GM10266 (cell line): ENCODE data around the gene NRG3.

ENCODE experiments used
- DNase-seq: peaks from one replicate; pipeline ENCODE4 v3.0.0; 2012; ENCODE audit errors: extremely low spot score
- TF ChIP-seq, protein P1 (sequence below): IDR thresholded peaks from 2 replicates; pipeline ENCODE4 v1.5.1; 2012; ENCODE audit warnings: mild to moderate bottlenecking, low read depth; ENCODE audit not compliant: control insufficient read depth, insufficient read depth; ENCODE audit errors: missing control alignments

The NRG3 gene

DNA sequence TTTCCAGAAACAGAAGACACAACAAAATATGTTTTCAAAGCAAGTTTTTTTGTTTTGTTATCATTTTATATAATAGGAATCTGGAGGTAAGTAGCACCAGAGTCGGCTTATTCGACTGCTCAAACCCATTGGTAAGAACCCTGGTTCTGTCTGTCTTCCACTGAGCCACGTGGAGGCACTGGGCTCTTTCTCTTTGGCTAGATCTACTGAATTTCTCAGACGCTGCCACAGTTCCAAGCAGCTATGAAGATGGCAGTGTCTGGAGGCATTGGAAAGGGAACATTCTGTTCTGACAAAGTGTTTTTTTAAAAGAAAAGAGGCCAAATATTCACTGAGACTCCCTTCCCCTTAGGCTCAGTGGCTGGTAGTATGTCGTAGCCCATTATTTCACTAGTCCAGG is 338.8 kb downstream of the NRG3 start:
- DNase-seq: no peak
- TF ChIP-seq, protein P1, sequence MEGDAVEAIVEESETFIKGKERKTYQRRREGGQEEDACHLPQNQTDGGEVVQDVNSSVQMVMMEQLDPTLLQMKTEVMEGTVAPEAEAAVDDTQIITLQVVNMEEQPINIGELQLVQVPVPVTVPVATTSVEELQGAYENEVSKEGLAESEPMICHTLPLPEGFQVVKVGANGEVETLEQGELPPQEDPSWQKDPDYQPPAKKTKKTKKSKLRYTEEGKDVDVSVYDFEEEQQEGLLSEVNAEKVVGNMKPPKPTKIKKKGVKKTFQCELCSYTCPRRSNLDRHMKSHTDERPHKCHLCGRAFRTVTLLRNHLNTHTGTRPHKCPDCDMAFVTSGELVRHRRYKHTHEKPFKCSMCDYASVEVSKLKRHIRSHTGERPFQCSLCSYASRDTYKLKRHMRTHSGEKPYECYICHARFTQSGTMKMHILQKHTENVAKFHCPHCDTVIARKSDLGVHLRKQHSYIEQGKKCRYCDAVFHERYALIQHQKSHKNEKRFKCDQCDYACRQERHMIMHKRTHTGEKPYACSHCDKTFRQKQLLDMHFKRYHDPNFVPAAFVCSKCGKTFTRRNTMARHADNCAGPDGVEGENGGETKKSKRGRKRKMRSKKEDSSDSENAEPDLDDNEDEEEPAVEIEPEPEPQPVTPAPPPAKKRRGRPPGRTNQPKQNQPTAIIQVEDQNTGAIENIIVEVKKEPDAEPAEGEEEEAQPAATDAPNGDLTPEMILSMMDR: no peak

DNA sequence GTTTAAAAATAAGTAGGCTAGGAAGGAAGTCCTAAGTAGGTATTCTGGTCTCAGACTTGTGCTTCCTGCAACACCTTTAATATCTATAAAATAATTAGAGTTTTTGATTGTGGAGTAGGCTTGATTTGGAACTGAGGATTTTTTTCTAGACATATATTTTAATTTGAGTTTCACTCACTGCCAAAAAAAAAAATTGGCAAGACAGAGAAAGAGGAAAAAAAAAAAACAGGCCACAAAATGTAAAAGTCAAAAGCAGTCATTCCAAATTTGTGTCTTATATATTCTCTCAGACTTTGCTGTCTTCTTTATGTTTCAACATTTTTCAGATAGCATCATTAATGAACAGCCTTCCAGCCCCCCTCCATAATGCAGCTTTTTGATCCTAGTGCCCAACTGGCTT is 346.1 kb downstream of the NRG3 start:
- TF ChIP-seq, protein P1: no peak
- no peak for DNase-seq

DNA sequence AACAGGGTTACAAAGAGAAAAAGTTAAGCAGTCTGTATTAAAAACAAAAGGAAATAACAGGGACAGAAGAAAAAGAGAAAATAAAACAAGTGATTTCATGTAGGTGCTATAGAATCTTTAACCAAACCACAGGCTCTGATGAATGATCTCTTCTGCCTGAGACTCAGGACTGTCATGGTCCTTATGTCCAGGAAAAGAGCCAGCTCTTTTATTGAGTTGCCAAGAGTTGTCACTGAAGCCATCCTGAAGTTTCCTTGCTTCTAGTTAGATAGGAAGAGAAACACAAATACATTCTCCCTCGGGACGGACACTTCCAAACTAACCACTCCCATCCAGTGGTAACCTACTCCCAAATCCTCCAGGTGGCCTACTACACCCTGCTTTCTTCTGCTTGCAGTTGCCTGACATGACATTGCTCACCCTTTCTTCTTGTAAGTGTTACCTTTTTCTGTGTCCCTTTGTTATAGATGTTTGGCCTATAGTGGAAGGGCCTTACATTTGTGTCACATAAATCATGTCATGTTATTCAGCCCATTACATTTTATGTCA is 346.7 kb downstream of the NRG3 start:
- DNase-seq: peak; percentile 4
- TF ChIP-seq, protein P1: peak; percentile 13

DNA sequence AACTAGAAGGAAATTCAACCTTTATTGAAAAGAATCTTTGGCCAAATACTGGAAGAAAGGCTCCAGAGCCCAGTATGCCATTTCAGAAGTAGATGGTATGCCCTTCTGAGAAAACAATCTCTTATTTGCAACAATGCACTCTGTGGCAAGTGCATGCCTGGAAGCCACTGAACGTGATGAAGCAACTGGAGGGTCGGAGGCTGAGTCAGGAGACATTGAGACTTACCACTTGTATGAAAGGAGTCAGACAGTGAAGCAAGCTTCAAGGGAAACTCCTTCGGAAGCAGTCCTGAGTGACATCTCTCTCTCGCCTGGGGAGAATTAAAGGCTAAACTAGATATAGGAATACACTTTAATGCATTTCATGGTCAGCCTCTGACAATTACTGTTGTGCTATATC is 353.7 kb downstream of the NRG3 start:
- TF ChIP-seq, protein P1: no peak
- DNase-seq: no peak

DNA sequence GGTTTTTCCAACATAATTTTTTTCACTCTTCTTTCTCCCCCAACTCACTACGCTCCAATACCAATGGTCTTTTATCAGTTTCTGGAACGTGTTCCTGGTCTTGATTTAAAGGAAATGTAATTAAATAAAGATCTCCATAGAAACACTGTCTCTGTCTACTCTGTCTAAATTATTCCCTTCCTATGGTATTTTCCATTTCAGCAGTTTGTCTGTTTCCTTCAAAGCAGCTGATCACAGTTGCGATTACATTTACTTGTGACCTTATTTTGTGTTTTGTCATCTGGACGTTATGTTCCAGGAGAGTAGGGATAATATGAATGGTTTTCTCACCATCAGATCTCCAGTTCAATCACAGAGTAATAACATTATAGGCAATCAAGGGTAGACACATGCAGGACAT is 359.2 kb downstream of the NRG3 start:
- TF ChIP-seq, protein P1: no peak
- no peak for DNase-seq

DNA sequence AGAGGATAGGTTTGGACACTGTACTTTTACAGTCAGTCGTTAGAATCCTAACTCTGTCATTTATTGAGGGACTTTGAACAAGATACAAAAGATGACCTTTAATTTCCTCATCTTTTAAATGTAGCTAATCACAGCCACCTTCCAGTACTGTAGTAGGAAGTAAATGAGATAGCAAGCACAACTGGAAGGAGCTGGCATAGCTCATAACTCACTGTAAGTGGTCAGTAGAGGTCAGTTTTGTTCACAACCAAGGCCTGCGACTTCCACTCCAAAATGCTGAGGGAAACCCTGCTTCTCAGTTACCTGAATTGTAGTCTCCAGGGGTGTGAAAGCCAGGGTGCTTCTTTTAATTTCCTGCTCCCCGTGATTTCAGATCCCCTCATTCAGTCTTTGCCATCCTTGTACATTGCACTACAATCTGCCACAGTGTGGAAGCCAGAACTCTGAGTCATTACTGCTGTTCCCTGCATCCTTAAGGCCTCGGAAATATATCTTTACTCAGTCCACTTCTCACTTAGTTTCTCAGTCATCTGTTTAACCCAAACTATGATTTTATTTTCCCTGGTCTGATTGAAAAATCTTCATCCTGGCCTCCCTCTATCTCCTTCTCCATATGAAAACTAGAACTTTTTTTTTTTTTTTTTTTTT is 361.2 kb downstream of the NRG3 start:
- DNase-seq: no peak
- TF ChIP-seq, protein P1: no peak

DNA sequence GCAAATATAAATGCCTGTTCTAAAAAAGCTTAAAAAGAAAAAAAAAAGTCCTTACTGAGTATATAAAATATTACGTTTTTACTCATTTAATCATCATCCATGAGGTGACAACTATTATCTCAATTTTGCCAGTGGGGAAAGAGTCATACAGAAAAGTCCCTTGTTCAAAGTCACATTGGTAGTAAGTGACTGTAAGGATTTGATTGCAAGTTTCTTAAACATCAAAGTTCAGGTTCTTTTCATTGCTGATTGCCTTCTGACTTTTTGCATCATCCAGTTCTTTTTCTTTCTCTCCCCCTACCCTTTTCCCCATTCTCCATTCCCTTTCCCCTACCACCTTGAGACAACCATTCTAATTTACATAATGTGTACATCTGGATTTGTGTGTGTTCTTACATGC is 363.3 kb downstream of the NRG3 start:
- TF ChIP-seq, protein P1: no peak
- DNase-seq: no peak
